Measurements from ENCODE around the gene TRAP1.
A peak's percentile ranks its signal among the peaks of the same experiment; 100 is the strongest.
"Not testable (repeated sequence)": the region's sequence is repeated elsewhere in the genome, so short reads cannot be mapped to it uniquely, and the experiment has no call there.

The TRAP1 gene

GRCh38 chr16:3722508-3722907 lies 5.2 kb upstream of the TRAP1 start:
- TF ChIP-seq CTCF (IDR thresholded peaks at IDR 0.05; ENCODE audit: extremely low read depth, missing control alignments): no peak
- DNase-seq (ENCODE audit: low spot score): no peak

- no peak for TF ChIP-seq CTCF (IDR thresholded peaks at IDR 0.05; ENCODE audit: extremely low read depth, missing control alignments)
- no peak for DNase-seq (ENCODE audit: low spot score)
These were observed 3.1 kb upstream of the TRAP1 start for GRCh38 chr16:3720418-3720817.

GRCh38 chr16:3718628-3719027 lies 1.3 kb upstream of the TRAP1 start:
- no peak for TF ChIP-seq CTCF (IDR thresholded peaks at IDR 0.05; ENCODE audit: extremely low read depth, missing control alignments)
- no peak for DNase-seq (ENCODE audit: low spot score)

- DNase-seq (ENCODE audit: low spot score): no peak
- no peak for TF ChIP-seq CTCF (IDR thresholded peaks at IDR 0.05; ENCODE audit: extremely low read depth, missing control alignments)
These were observed 681 bp upstream of the TRAP1 start for GRCh38 chr16:3718019-3718391.

DNA sequence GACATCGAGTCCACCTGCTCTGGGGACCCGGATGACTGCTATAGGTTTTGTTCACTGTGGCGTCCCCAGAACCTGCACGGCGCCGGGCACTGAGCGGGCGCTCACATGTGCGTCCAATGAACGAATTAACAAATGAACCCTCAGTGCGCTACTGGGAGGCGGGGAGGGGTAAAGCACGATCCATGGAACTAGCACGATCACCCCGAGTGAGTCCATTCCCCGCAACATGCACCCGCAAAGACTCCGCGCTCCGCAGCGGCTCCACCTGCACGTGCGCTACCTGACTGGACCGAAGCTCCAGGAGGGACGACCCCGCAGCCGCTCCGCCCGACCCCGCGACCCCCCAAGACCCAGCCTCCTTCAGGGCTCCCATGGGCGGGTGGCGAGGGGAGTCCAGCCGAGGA lies 491 bp downstream of the TRAP1 start:
- DNase-seq (ENCODE audit: low spot score): peak; percentile 58
- no peak for TF ChIP-seq CTCF (IDR thresholded peaks at IDR 0.05; ENCODE audit: extremely low read depth, missing control alignments)

DNA sequence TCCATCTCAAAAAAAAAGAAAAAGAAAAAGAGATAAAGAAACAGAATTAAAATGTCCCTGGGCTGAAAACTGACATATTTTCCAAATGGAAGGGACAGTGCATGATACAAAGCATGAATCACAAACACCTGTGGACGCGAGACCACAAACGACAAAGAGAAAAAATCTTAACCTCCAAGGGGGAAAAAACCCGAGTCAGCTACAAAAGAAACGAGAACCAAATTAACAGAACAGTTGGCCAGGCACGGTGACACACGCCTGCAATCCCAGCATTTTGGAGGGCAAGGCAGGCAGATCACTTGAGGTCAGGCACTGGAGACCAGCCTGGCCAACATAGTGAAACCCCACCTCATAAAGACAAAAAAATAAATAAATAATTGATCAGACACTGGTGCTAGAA lies 1.9 kb downstream of the TRAP1 start:
- TF ChIP-seq CTCF (IDR thresholded peaks at IDR 0.05; ENCODE audit: extremely low read depth, missing control alignments): no peak
- no peak for DNase-seq (ENCODE audit: low spot score)

GRCh38 chr16:3714378-3714777 lies 2.9 kb downstream of the TRAP1 start:
- DNase-seq (ENCODE audit: low spot score): not testable (repeated sequence)

DNA sequence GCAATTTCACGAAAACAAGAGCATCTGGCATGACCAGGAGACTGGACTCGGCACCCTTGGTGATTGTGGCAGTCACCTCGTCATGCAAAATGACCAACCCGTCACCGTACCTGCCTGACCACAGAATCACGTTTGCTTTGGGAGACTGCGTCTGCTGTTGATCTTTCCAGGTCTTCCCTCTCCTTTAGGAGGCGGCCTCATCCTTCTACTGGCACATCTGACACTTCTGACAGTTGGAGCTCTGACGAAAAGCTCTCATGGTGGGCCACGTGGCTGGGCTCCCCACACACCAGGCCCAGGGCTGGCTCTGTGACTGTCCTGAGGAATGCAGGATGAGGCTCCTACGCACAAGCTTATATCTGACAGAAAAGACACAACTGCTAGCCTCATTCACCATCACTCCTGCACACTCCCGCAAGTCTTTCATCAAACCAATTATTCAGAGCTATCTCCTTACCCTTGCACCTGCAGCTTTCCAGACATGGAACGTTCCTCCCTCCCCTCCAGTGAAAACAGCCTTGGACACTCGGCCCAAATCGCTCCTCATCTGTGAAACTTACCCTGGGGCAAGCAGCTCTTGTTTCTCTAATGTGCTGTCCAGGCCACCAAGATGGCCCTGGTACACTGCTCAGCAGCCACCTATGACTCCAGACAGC lies 3.6 kb downstream of the TRAP1 start:
- TF ChIP-seq CTCF (IDR thresholded peaks at IDR 0.05; ENCODE audit: extremely low read depth, missing control alignments): no peak
- no peak for DNase-seq (ENCODE audit: low spot score)
